GM23338 (cell line): Measurements from ENCODE around the gene GLG1. TPM values are rescaled to one million over a fixed set of nuclear protein-coding genes. Genes with fewer than 3 reads are reported as not detected.
"Not testable (repeated sequence)": the region's sequence is repeated elsewhere in the genome, so short reads cannot be mapped to it uniquely, and the experiment has no call there.

Experiments
- ATAC-seq: fragments of 200-7000 bp; cut with Tn5 transposase; 3 replicates; pipeline ENCODE4 v1.9.1; 2020
- DNase-seq: peaks from one replicate; pipeline ENCODE4 v3.0.0-alpha.2; 2015; ENCODE audit warnings: low spot score
- H2AFZ ChIP-seq: fragments of 200-600 bp; sonication (generic); 2 replicates; pipeline ENCODE4 v1.8.0; 2016; ENCODE audit warnings: antibody characterized with exemption, mild to moderate bottlenecking, moderate library complexity
- H3F3A ChIP-seq: fragments of 200-600 bp; sonication (generic); replicated peaks from 2 replicates; pipeline ENCODE4 v1.8.0; 2017; ENCODE audit warnings: antibody characterized with exemption, mixed run types, low read depth
- H3K27ac ChIP-seq: fragments of 200-600 bp; sonication (generic); 2 replicates; pipeline ENCODE4 v1.6.1; 2016; ENCODE audit warnings: low read depth
- H3K27me3 ChIP-seq: fragments of 200-600 bp; sonication (generic); 2 replicates; pipeline ENCODE4 v1.8.0; 2016; ENCODE audit warnings: mild to moderate bottlenecking, mixed run types, moderate library complexity; ENCODE audit not compliant: insufficient read depth
- H3K36me3 ChIP-seq: fragments of 200-600 bp; sonication (generic); 2 replicates; pipeline ENCODE4 v1.8.0; 2016; ENCODE audit warnings: mild to moderate bottlenecking; ENCODE audit not compliant: insufficient read depth
- H3K4me1 ChIP-seq: fragments of 200-600 bp; sonication (generic); 2 replicates; pipeline ENCODE4 v1.8.0; 2016; ENCODE audit warnings: mild to moderate bottlenecking, moderate library complexity; ENCODE audit not compliant: insufficient read depth
- H3K4me2 ChIP-seq: fragments of 200-600 bp; sonication (generic); 2 replicates; pipeline ENCODE4 v1.7.1; 2017; ENCODE audit warnings: mixed run types
- H3K4me3 ChIP-seq: fragments of 200-600 bp; sonication (generic); 2 replicates; pipeline ENCODE4 v1.6.1; 2016; ENCODE audit warnings: mixed run types
- H3K79me2 ChIP-seq: fragments of 200-600 bp; sonication (generic); replicated peaks from 2 replicates; pipeline ENCODE4 v1.8.0; 2017; ENCODE audit warnings: mild to moderate bottlenecking; ENCODE audit not compliant: insufficient read depth
- H3K9me2 ChIP-seq: fragments of 200-600 bp; sonication (generic); 2 replicates; pipeline ENCODE4 v1.8.0; 2017; ENCODE audit not compliant: insufficient read depth
- H4K20me1 ChIP-seq: fragments of 200-600 bp; sonication (generic); replicated peaks from 2 replicates; pipeline ENCODE4 v1.8.0; 2017; ENCODE audit warnings: mild to moderate bottlenecking; ENCODE audit not compliant: insufficient read depth
- H3K27ac Mint-ChIP-seq: 2 replicates; pipeline ENCODE4 v1.8.0; 2020; ENCODE audit warnings: inconsistent platforms, mild to moderate bottlenecking, moderate library complexity, mixed read lengths
- H3K27me3 Mint-ChIP-seq: 3 replicates; pipeline ENCODE4 v1.8.0; 2022; ENCODE audit warnings: low read depth, mild to moderate bottlenecking, moderate library complexity, mixed read lengths, inconsistent platforms; ENCODE audit not compliant: insufficient read depth, poor library complexity
- H3K36me3 Mint-ChIP-seq: 3 replicates; pipeline ENCODE4 v1.8.0; 2021; ENCODE audit warnings: low read depth, mild to moderate bottlenecking, inconsistent platforms, moderate library complexity, mixed read lengths
- H3K4me1 Mint-ChIP-seq: 3 replicates; pipeline ENCODE4 v1.8.0; 2020; ENCODE audit warnings: mild to moderate bottlenecking, inconsistent platforms, mixed read lengths
- H3K4me3 Mint-ChIP-seq: 3 replicates; pipeline ENCODE4 v1.8.0; 2021; ENCODE audit warnings: moderate library complexity, mild to moderate bottlenecking, inconsistent platforms, mixed read lengths
- H3K9me3 Mint-ChIP-seq: 3 replicates; pipeline ENCODE4 v1.8.0; 2020; ENCODE audit warnings: moderate library complexity, mild to moderate bottlenecking, inconsistent platforms, mixed read lengths
- CTCF ChIP-seq, 2 experiments: fragments of 200-600 bp in 1 of 2; sonication (generic) in 1 of 2; conservative IDR thresholded peaks; 2 replicates each; pipeline versions ENCODE4 v1.5.1 to v1.6.1; 2016 to 2017; ENCODE audit warnings: antibody characterized with exemption in 2 of 2, low read depth in 2 of 2, mild to moderate bottlenecking in 2 of 2, moderate library complexity in 1 of 2
- polyA plus RNA-seq: library from polyadenylated mRNA; unstranded; fragments of >200 nt; fragmentation: Nextera tagmentation; extraction: Ambion mirVana; gene quantifications from 2 replicates; pipeline ENCODE4 v1.2.1, GENCODE V29; 2016
- total RNA-seq: library from RNA; depleted of rRNA; stranded (reverse); fragments of >200 nt; shearing (Covaris generic); gene quantifications from 2 replicates; pipeline ENCODE4 v1.2.3, GENCODE V29; 2014

The GLG1 gene
- total and polyA plus RNA-seq, 2 experiments from 2014 or later, result 61.2 to 211 TPM

GRCh38 chr16:74413485-74413884 is 193.4 kb downstream of the GLG1 start:
- H3K4me1 Mint-ChIP-seq, H3K27ac Mint-ChIP-seq, H3K27me3 ChIP-seq, H3K36me3 ChIP-seq, H3K4me3 Mint-ChIP-seq, H3K36me3 Mint-ChIP-seq, H3K79me2 ChIP-seq, H3F3A ChIP-seq, H3K4me3 ChIP-seq, H3K9me3 Mint-ChIP-seq, H4K20me1 ChIP-seq, H3K27ac ChIP-seq, H3K27me3 Mint-ChIP-seq, ATAC-seq, H2AFZ ChIP-seq, DNase-seq, H3K9me2 ChIP-seq, H3K4me1 ChIP-seq, H3K4me2 ChIP-seq: not testable (repeated sequence)

- not testable (repeated sequence) for H3K79me2 ChIP-seq, H4K20me1 ChIP-seq, H3K27me3 ChIP-seq, H3K4me1 Mint-ChIP-seq, H3K9me2 ChIP-seq, DNase-seq, H3K36me3 Mint-ChIP-seq, H3K36me3 ChIP-seq, H3K27me3 Mint-ChIP-seq, H3K4me1 ChIP-seq, H3F3A ChIP-seq, H3K4me3 ChIP-seq, H3K4me3 Mint-ChIP-seq, H3K27ac ChIP-seq, H3K9me3 Mint-ChIP-seq, H3K4me2 ChIP-seq, ATAC-seq, H2AFZ ChIP-seq, H3K27ac Mint-ChIP-seq
These were observed 194.0 kb downstream of the GLG1 start for GRCh38 chr16:74412775-74413390.

- H3K9me3 Mint-ChIP-seq, H3K4me1 ChIP-seq, H3K4me3 Mint-ChIP-seq, DNase-seq, H4K20me1 ChIP-seq, H3K27me3 ChIP-seq, H3K4me2 ChIP-seq, H3K4me1 Mint-ChIP-seq, H3K36me3 ChIP-seq, H3K79me2 ChIP-seq, H3K27ac Mint-ChIP-seq, H3K4me3 ChIP-seq, H2AFZ ChIP-seq, H3K36me3 Mint-ChIP-seq, H3K27me3 Mint-ChIP-seq, H3K27ac ChIP-seq, H3K9me2 ChIP-seq, H3F3A ChIP-seq: not testable (repeated sequence)
- peak; percentile 46 for ATAC-seq
- TF ChIP-seq CTCF (conservative IDR thresholded peaks at IDR 0.05; ENCODE audit: low read depth in 2 of 2), result 0 out of 4 replicates have a peak, but pooled peaks of 1 of the 2 experiments have one; percentile 15
These were observed 194.7 kb downstream of the GLG1 start for GRCh38 chr16:74412138-74412774.

GRCh38 chr16:74410981-74411380 is 195.9 kb downstream of the GLG1 start:
- H3K36me3 ChIP-seq, H3K9me3 Mint-ChIP-seq, H3K36me3 Mint-ChIP-seq, H3K4me3 Mint-ChIP-seq, H3K4me3 ChIP-seq, ATAC-seq, DNase-seq, H3K79me2 ChIP-seq, H3K4me2 ChIP-seq, H3F3A ChIP-seq, H4K20me1 ChIP-seq, H3K27me3 ChIP-seq, H3K4me1 Mint-ChIP-seq, H3K27ac Mint-ChIP-seq, H3K9me2 ChIP-seq, H3K27ac ChIP-seq, H3K4me1 ChIP-seq, H3K27me3 Mint-ChIP-seq, H2AFZ ChIP-seq: not testable (repeated sequence)

GRCh38 chr16:74410057-74410957 is 196.6 kb downstream of the GLG1 start:
- H3K27ac Mint-ChIP-seq, H3K79me2 ChIP-seq, H3K9me3 Mint-ChIP-seq, H3F3A ChIP-seq, H2AFZ ChIP-seq, H3K4me2 ChIP-seq, H3K4me3 ChIP-seq, H3K4me1 ChIP-seq, H3K36me3 Mint-ChIP-seq, H3K27me3 Mint-ChIP-seq, H3K4me3 Mint-ChIP-seq, H3K27me3 ChIP-seq, ATAC-seq, H3K36me3 ChIP-seq, H3K4me1 Mint-ChIP-seq, DNase-seq, H4K20me1 ChIP-seq, H3K9me2 ChIP-seq, H3K27ac ChIP-seq: not testable (repeated sequence)
